ENCODE data around the gene RHBDL2. TPM values are rescaled to one million over a fixed set of nuclear protein-coding genes. Genes with fewer than 3 reads are reported as not detected.
"Not testable (repeated sequence)": the region's sequence is repeated elsewhere in the genome, so short reads cannot be mapped to it uniquely, and the experiment has no call there.

RHBDL2 gene
- total RNA-seq = 0.28 and 0.51 TPM in 2 replicates

- peak; percentile 37 for DNase-seq
Measured at GRCh38 chr1:38941527-38942019, at the start of gene RHBDL2. TSS of gene RHBDL2 (minus strand) at chr1:38941830. CDS start at chr1:38919212, 22,618 bp downstream.

- DNase-seq = peak; percentile 98
Measured at GRCh38 chr1:38990738-38991637, 49.4 kb upstream of the RHBDL2 start, which contains the start of gene AKIRIN1. TSS of gene AKIRIN1 (plus strand) at chr1:38991276. CDS start at chr1:38991381, 105 bp downstream.

GRCh38 chr1:38990386-38990737, 48.7 kb upstream of the RHBDL2 start:
- DNase-seq = peak; percentile 31

- DNase-seq = no peak
Measured at GRCh38 chr1:38989979-38990378, 48.3 kb upstream of the RHBDL2 start.

GRCh38 chr1:38979380-38979779, 37.8 kb upstream of the RHBDL2 start:
- not testable (repeated sequence) for DNase-seq

GRCh38 chr1:38978245-38978542, 36.6 kb upstream of the RHBDL2 start:
- not testable (repeated sequence) for DNase-seq

- not testable (repeated sequence) for DNase-seq
Measured at GRCh38 chr1:38977399-38978244, 36.0 kb upstream of the RHBDL2 start.

GRCh38 chr1:38973659-38974437, 32.2 kb upstream of the RHBDL2 start:
- DNase-seq = no peak

- DNase-seq = not testable (repeated sequence)
Measured at GRCh38 chr1:38973145-38973544, 31.5 kb upstream of the RHBDL2 start.

GRCh38 chr1:38964140-38964548, 22.5 kb upstream of the RHBDL2 start:
- no peak for DNase-seq

GRCh38 chr1:38962560-38962959, 20.9 kb upstream of the RHBDL2 start:
- DNase-seq = no peak

- peak; percentile 17 for DNase-seq
Measured at GRCh38 chr1:38962113-38962512, 20.5 kb upstream of the RHBDL2 start.

- peak; percentile 38 for DNase-seq
Measured at GRCh38 chr1:38958967-38959366, 17.3 kb upstream of the RHBDL2 start.

- DNase-seq = no peak
Measured at GRCh38 chr1:38953433-38953860, 11.8 kb upstream of the RHBDL2 start.

- DNase-seq = no peak
Measured at GRCh38 chr1:38950553-38950952, 8.9 kb upstream of the RHBDL2 start.

- DNase-seq = no peak
Measured at GRCh38 chr1:38944547-38944946, 2.9 kb upstream of the RHBDL2 start.

GRCh38 chr1:38942664-38943428, 1.2 kb upstream of the RHBDL2 start:
- DNase-seq = no peak

- no peak for DNase-seq
Measured at GRCh38 chr1:38941093-38941492, 537 bp downstream of the RHBDL2 start.

GRCh38 chr1:38940339-38941047, 1.1 kb downstream of the RHBDL2 start:
- DNase-seq = no peak

- no peak for DNase-seq
Measured at GRCh38 chr1:38938722-38939260, 2.8 kb downstream of the RHBDL2 start.

- no peak for DNase-seq
Measured at GRCh38 chr1:38932571-38932970, 9.1 kb downstream of the RHBDL2 start.

All from dermis blood vessel endothelial cell (primary cell).